GM21529 (cell line): ENCODE data around the gene RASGRP2.

Experiments used
- ATAC-seq: cut with Tn5 transposase; IDR thresholded peaks from one replicate; pipeline ENCODE4 v1.9.1; 2021; ENCODE audit not compliant: unreplicated experiment

RASGRP2 gene

GRCh38 chr11:64771861-64772260 is 27.9 kb upstream of the RASGRP2 start:
- peak; percentile 65 for ATAC-seq

- no peak for ATAC-seq
Measured at GRCh38 chr11:64770120-64770519, 26.2 kb upstream of the RASGRP2 start.

GRCh38 chr11:64769283-64769682 is 25.3 kb upstream of the RASGRP2 start:
- no peak for ATAC-seq

GRCh38 chr11:64768300-64768694 is 24.4 kb upstream of the RASGRP2 start:
- no peak for ATAC-seq

- ATAC-seq, result no peak
Measured at GRCh38 chr11:64767344-64768299, 23.7 kb upstream of the RASGRP2 start.

- no peak for ATAC-seq
Measured at GRCh38 chr11:64766881-64767280, 22.9 kb upstream of the RASGRP2 start.

GRCh38 chr11:64765851-64766665 is 22.1 kb upstream of the RASGRP2 start:
- ATAC-seq, result no peak

GRCh38 chr11:64765291-64765850 is 21.4 kb upstream of the RASGRP2 start:
- ATAC-seq, result no peak

- no peak for ATAC-seq
Measured at GRCh38 chr11:64764753-64765152, 20.8 kb upstream of the RASGRP2 start.

- no peak for ATAC-seq
Measured at GRCh38 chr11:64764040-64764611, 20.2 kb upstream of the RASGRP2 start.

GRCh38 chr11:64763526-64764039 is 19.6 kb upstream of the RASGRP2 start:
- ATAC-seq, result no peak

GRCh38 chr11:64762674-64763525 is 19.0 kb upstream of the RASGRP2 start:
- no peak for ATAC-seq

- no peak for ATAC-seq
Measured at GRCh38 chr11:64762277-64762673, 18.3 kb upstream of the RASGRP2 start.

GRCh38 chr11:64760759-64761420 is 16.9 kb upstream of the RASGRP2 start:
- ATAC-seq, result no peak

- ATAC-seq, result no peak
Measured at GRCh38 chr11:64759722-64760719, 16.1 kb upstream of the RASGRP2 start, which contains the start of gene PYGM. Gene PYGM (minus strand): TSS chr11:64759974. CDS start chr11:64759898, 76 bp downstream.

GRCh38 chr11:64759131-64759721 is 15.3 kb upstream of the RASGRP2 start:
- no peak for ATAC-seq

- no peak for ATAC-seq
Measured at GRCh38 chr11:64758330-64759079, 14.6 kb upstream of the RASGRP2 start.
